GM21447 (cell line): ENCODE results near the gene C6orf163.
"Not testable (repeated sequence)": the region's sequence is repeated elsewhere in the genome, so short reads cannot be mapped to it uniquely, and the experiment has no call there.

Source experiments
- ATAC-seq: cut with Tn5 transposase; IDR thresholded peaks from one replicate; pipeline ENCODE4 v1.9.1; 2021; ENCODE audit not compliant: unreplicated experiment

Gene C6orf163

GRCh38 chr6:87344731-87345130, at the start of gene C6orf163:
Gene C6orf163, plus strand, starts transcription at chr6:87344813. Its CDS starts 287 bp downstream, at chr6:87345100.
- no peak for ATAC-seq

- ATAC-seq, result no peak
Measured at GRCh38 chr6:87297119-87297518, 47.5 kb upstream of the C6orf163 start.

GRCh38 chr6:87301277-87301676, 43.3 kb upstream of the C6orf163 start:
- ATAC-seq, result not testable (repeated sequence)

GRCh38 chr6:87308970-87309369, 35.6 kb upstream of the C6orf163 start:
- no peak for ATAC-seq

GRCh38 chr6:87312860-87313259, 31.8 kb upstream of the C6orf163 start:
- ATAC-seq, result no peak

- ATAC-seq, result no peak
Measured at GRCh38 chr6:87315071-87315470, 29.5 kb upstream of the C6orf163 start.

- ATAC-seq, result no peak
Measured at GRCh38 chr6:87319271-87319987, 25.2 kb upstream of the C6orf163 start.

- ATAC-seq, result peak; percentile 98
Measured at GRCh38 chr6:87322304-87323212, 22.1 kb upstream of the C6orf163 start, which contains the start of gene SMIM8. Gene SMIM8, plus strand, starts transcription at chr6:87322588. Its CDS starts 14,444 bp downstream, at chr6:87337032.

GRCh38 chr6:87323880-87324279, 20.7 kb upstream of the C6orf163 start:
- ATAC-seq, result not testable (repeated sequence)

GRCh38 chr6:87330961-87331360, 13.7 kb upstream of the C6orf163 start:
- no peak for ATAC-seq

- no peak for ATAC-seq
Measured at GRCh38 chr6:87333033-87333432, 11.6 kb upstream of the C6orf163 start.

- ATAC-seq, result no peak
Measured at GRCh38 chr6:87333591-87334181, 10.9 kb upstream of the C6orf163 start.

GRCh38 chr6:87334683-87335082, 9.9 kb upstream of the C6orf163 start:
- no peak for ATAC-seq

GRCh38 chr6:87336367-87336766, 8.2 kb upstream of the C6orf163 start:
- ATAC-seq, result no peak

- no peak for ATAC-seq
Measured at GRCh38 chr6:87340230-87340629, 4.4 kb upstream of the C6orf163 start.

GRCh38 chr6:87341158-87341557, 3.5 kb upstream of the C6orf163 start:
- no peak for ATAC-seq

- peak; percentile 95 for ATAC-seq
Measured at GRCh38 chr6:87341899-87342298, 2.7 kb upstream of the C6orf163 start.

GRCh38 chr6:87342829-87343228, 1.8 kb upstream of the C6orf163 start:
- ATAC-seq, result no peak

- no peak for ATAC-seq
Measured at GRCh38 chr6:87346700-87347099, 2.1 kb downstream of the C6orf163 start.

- ATAC-seq, result no peak
Measured at GRCh38 chr6:87349896-87350295, 5.3 kb downstream of the C6orf163 start.

- ATAC-seq, result no peak
Measured at GRCh38 chr6:87350516-87350915, 5.9 kb downstream of the C6orf163 start.

GRCh38 chr6:87351583-87351982, 7.0 kb downstream of the C6orf163 start:
- ATAC-seq, result no peak
